HG03103 (cell line): ENCODE results near the gene GPI.
"Not testable (repeated sequence)": the region's sequence is repeated elsewhere in the genome, so short reads cannot be mapped to it uniquely, and the experiment has no call there.

ENCODE experiments used
- ATAC-seq: cut with Tn5 transposase; IDR thresholded peaks from one replicate; pipeline ENCODE4 v1.9.1; 2021; ENCODE audit warnings: low read depth; ENCODE audit not compliant: unreplicated experiment

The GPI gene

GRCh38 chr19:34400844-34401243 is 35.8 kb downstream of the GPI start:
- ATAC-seq = not testable (repeated sequence)

GRCh38 chr19:34402074-34402600 is 37.1 kb downstream of the GPI start:
- ATAC-seq = no peak

GRCh38 chr19:34403784-34404108 is 38.8 kb downstream of the GPI start:
- no peak for ATAC-seq

GRCh38 chr19:34404109-34404909 is 39.3 kb downstream of the GPI start, which contains the start of gene PDCD2L:
Gene PDCD2L (plus strand): TSS chr19:34404399. CDS start chr19:34404431, 32 bp downstream.
- ATAC-seq = peak; percentile 64

- no peak for ATAC-seq
Measured at GRCh38 chr19:34405892-34406660, 41.1 kb downstream of the GPI start.

- ATAC-seq = no peak
Measured at GRCh38 chr19:34408411-34408810, 43.4 kb downstream of the GPI start.

- peak; percentile 47 for ATAC-seq
Measured at GRCh38 chr19:34409189-34410164, 44.5 kb downstream of the GPI start.

GRCh38 chr19:34411216-34411615 is 46.2 kb downstream of the GPI start:
- ATAC-seq = no peak

- no peak for ATAC-seq
Measured at GRCh38 chr19:34416021-34416545, 51.1 kb downstream of the GPI start.

- no peak for ATAC-seq
Measured at GRCh38 chr19:34418300-34418699, 53.3 kb downstream of the GPI start.

- ATAC-seq = no peak
Measured at GRCh38 chr19:34426096-34426661, 61.2 kb downstream of the GPI start.

GRCh38 chr19:34428549-34429285 is 63.7 kb downstream of the GPI start:
- peak; percentile 41 for ATAC-seq

GRCh38 chr19:34429553-34429952 is 64.6 kb downstream of the GPI start:
- no peak for ATAC-seq

GRCh38 chr19:34430738-34431625 is 66.0 kb downstream of the GPI start:
- no peak for ATAC-seq

GRCh38 chr19:34431681-34432402 is 66.8 kb downstream of the GPI start:
- ATAC-seq = no peak

GRCh38 chr19:34432797-34433196 is 67.8 kb downstream of the GPI start:
- ATAC-seq = no peak

GRCh38 chr19:34436716-34437115 is 71.7 kb downstream of the GPI start:
- ATAC-seq = no peak

- no peak for ATAC-seq
Measured at GRCh38 chr19:34448191-34448590, 83.2 kb downstream of the GPI start.
